GM21447 (cell line): Measurements from ENCODE around the gene RNF180.

ENCODE experiments used
- ATAC-seq: cut with Tn5 transposase; IDR thresholded peaks from one replicate; pipeline ENCODE4 v1.9.1; 2021; ENCODE audit not compliant: unreplicated experiment

RNF180 gene

DNA sequence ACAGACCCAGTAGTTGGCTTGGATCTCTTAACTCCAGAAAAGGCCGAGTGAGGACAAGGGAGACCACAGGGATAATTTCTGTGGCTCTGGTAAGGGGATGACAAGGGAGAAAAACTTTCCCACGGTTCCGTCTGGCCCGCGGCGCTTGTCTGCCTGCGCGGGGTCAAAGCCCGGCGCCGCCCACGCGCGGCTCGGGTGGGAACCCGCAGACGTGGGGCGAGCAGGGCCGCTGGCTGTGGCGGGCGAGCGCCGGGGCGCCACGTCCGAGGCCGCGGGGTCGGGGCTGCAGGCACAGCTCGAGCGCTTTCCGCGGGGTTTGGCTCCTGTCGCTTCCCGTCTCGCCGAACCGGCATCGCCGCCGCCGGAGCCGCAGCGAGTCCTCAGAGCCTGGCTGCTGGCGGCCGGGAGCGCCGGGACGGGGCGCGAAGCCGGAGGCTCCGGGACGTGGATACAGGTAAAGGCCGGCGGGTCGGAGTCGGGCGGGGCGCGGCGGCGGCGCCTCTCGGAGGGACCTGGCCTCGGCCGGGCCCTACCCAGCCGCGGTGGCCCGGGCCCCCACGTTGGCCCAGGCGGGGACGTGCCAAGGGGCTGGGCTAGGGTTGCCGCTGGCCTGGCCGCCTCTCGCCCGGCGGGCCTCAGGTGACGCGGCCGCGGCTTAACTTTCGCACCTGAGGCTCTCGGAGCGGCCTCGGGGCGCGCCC is at the start of gene RNF180:
RNF180 (plus strand) TSS at position 344 of the 701 bp plus-strand sequence. CDS start 34,965 bp downstream, outside the sequence.
- ATAC-seq, result no peak

DNA sequence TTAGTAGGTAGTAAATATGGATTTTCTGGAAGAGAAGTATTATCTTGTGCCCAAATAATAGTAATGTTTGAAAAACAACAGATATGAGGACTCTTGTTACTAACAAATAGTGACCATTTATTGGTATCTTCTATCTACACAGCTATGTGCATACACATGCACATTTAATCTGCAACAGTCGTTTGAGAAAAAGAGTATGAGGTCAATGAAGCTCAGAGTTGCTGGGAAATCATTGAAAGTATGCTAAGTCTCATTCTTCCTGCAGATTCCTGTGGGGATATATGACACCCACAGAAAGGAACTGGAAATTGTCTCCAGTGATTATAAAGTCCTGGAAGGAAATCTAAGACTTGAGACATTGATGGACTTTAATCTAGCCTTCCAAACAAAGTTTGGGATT is 40.1 kb upstream of the RNF180 start:
- ATAC-seq, result no peak

DNA sequence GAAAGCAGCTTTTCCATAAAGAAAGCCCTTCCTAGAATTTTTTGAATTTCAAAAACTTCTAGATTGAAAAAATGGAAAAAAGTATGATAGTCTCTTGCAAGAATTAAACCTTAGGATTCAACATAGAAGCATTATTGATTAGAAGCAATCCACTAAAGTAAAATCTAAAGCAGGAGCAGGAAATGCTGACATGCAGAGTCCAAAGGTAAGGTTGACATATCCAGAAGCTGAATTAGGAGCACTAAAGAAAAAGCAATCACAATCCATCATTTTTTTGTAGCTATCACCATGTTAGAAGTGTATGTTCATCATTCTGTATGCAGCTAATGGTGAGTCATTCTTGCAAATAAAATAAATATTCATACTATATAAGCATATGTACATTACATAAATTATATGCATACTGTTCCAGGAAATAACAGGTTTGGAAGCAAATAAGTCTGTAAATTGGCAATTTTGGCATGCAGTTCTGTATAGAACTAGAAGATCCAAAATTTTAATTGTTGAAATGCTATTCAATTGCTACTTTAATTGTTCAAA is 39.4 kb upstream of the RNF180 start:
- ATAC-seq, result no peak

DNA sequence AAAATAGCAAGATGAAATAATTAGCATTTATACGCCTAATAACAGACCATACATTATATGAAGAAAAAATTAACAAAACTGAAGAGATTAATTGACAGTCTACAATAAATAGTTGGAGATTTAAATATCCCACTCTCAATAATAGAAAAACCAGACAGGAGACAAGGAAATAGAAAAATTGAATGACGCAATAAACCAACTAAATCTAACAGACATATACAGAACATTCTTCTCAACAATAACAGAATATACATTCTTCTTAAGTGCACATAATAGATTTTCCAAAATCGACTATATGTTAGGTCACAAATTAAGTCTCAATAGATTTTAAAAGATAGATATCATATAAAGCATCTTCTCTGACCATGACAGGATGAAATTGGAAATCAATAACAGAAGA is 25.6 kb upstream of the RNF180 start:
- no peak for ATAC-seq

- ATAC-seq, result no peak
These were observed 21.0 kb upstream of the RNF180 start for GRCh38 chr5:64144425-64145215.

GRCh38 chr5:64145216-64145895 is 20.3 kb upstream of the RNF180 start:
- no peak for ATAC-seq

GRCh38 chr5:64147379-64147778 is 18.3 kb upstream of the RNF180 start:
- ATAC-seq, result no peak

DNA sequence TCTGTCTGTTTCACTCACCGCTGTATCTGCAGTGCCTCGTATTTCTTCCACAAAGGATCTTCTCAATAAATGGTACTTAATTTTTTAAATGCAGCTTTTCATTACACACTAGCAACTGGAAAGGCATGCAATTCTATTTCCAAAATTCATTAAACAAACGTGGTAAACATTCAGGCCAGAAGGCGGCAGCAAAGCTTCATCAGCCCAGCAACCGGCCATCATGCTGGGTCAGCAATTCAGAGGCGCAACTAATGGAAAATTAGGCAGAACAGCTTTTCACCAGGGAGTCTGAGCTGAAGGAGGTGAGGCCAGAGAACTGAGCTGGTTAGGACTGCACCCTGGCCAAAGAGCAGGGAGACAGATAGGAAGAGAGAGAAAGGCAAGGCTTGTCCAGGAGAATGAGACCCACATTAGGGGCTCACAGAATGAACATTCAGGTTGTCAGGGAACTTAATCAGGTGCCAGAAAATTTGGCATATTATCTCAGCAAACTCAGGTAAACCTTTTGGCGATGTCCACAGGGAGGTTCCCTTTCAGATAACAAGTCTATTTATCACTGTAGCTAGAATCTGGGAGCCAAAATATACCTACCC is 17.7 kb upstream of the RNF180 start:
- ATAC-seq, result no peak

- no peak for ATAC-seq
These were observed 16.4 kb upstream of the RNF180 start for GRCh38 chr5:64149268-64149667.

GRCh38 chr5:64149857-64150521 is 15.7 kb upstream of the RNF180 start:
- no peak for ATAC-seq

GRCh38 chr5:64156261-64156660 is 9.4 kb upstream of the RNF180 start:
- no peak for ATAC-seq

DNA sequence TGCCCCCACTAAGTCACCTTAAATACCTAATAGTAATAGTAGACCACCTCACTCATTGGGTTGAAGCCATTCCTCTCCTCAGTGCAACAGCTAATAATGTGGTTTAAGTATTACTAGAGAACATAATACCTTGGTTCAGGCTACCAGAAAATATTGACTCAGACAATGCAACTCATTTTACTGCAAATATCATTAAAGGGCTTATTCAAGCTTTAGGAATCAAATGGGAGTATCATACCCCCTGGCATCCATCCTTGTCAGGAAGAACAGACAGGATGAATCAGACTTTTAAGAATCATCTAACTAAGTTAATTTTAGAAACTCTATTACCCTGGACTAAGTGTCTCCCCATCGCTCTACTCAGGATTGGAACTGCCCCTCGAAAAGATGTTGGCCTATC is 6.8 kb upstream of the RNF180 start:
- no peak for ATAC-seq

DNA sequence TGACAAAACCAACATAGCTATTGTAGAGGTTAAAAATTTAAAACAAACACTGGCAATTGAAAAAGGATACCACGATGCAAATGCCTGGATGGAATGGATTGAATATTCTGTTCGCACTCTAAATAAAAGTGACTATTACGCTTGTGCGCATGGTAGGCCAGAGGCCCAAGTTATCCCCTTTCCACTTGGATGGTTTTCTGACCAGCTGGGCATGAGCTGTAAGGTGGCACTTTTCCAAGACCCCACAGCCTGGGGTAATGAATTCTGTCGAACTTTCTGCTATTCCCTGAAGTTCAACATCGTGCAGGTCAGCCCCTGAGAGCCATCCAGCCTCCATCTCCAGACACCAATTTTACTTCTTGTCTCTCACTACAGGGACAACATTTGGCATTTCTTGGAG is 5.4 kb upstream of the RNF180 start:
- no peak for ATAC-seq

GRCh38 chr5:64161420-64161819 is 4.2 kb upstream of the RNF180 start:
- peak; percentile 45 for ATAC-seq

DNA sequence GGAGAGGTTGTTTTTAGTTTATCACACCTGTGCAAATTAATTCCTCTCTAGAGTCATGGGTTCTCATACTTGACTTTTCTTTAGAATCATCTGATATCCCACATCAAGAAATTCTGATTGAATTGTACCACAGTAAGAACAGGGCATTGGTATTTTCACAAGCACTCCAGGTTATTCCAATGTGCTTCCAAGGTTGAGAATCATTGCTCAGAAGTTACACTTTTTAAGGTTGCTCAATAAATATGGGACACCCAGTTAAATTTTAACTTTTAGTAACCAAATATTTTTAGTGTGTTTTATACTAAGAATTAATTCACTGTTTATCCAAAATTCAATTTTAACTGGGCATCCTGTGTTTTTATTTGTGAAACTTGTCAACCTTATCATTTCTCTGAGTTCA is 2.5 kb upstream of the RNF180 start:
- ATAC-seq, result no peak

GRCh38 chr5:64163746-64164145 is 1.9 kb upstream of the RNF180 start:
- no peak for ATAC-seq

DNA sequence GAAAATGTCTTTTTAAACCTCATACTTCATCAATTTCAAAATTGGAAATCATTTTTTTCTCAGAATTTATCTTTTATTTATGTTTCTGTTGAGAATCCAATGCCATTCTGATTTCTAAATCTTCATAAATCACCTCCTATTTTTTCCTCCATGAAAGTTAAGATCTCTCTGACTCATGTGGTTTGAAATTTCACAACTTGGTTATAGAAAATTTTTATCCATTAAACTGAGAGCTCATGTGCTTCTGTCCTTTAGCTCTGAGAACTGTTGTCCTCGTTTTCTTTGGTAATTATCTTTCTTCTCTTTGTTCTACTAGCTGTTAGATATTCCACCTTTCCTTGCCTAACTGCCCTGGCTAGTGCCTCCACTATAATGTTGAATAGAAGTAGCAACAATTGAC is 1.5 kb upstream of the RNF180 start:
- ATAC-seq, result no peak

DNA sequence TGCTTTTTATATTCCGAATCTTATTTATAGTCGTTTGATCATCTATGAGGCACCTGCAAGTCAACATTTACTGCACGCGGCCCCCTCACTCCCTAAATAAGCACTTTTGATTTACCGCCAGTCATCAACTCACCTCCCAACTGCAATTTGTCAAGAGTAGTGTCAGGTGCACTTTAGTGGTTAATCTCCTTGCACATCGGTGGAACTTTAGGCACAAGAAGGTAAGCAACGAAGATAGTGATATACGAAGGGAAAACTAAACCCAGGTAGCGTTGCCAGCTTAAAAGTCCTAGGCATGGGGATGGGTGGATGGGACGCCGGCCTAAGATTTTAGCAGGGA is 513 bp upstream of the RNF180 start:
- ATAC-seq, result no peak

GRCh38 chr5:64166201-64166959 is 737 bp downstream of the RNF180 start:
- no peak for ATAC-seq

- no peak for ATAC-seq
These were observed 10.7 kb downstream of the RNF180 start for GRCh38 chr5:64176301-64176700.
